GM12878 (cell line): ENCODE data around the gene BCAS3. TPM values are rescaled to one million over a fixed set of nuclear protein-coding genes. Genes with fewer than 3 reads are reported as not detected.

Experiments used
- ATAC-seq: fragments of 200-7000 bp; cut with Tn5 transposase; 3 replicates; pipeline ENCODE4 v1.9.1; 2020; ENCODE audit warnings: mild to moderate bottlenecking, moderate library complexity
- BruUV-seq: library from RNA; stranded (reverse); fragments of 400-500 nt; replicated peaks from 2 replicates; lab custom pipeline; 2021; lab: Mats Ljungman, UMichigan
- CTCF ChIA-PET: fragments of 300-600 bp; sonication (Branson Sonifier 250); formaldehyde crosslinking; extraction: SDS; loops from one replicate; lab custom pipeline; 2021; ENCODE audit warnings: inconsistent platforms; lab: Yijun Ruan, JAX
- POLR2A ChIA-PET: fragments of 350-600 bp; formaldehyde crosslinking; extraction: SDS; loops from one replicate; lab custom pipeline; 2021; ENCODE audit warnings: inconsistent platforms; lab: Charles Lee
- RAD21 ChIA-PET: fragments of 300-600 bp; sonication (Branson Sonifier 250); formaldehyde crosslinking; loops from one replicate; lab custom pipeline; 2023; ENCODE audit warnings: antibody characterized with exemption; ENCODE audit not compliant: unreplicated experiment; lab: Charles Lee
- SMC1A ChIA-PET: fragments of 300-600 bp; sonication (Branson Sonifier 250); formaldehyde crosslinking; loops from one replicate; lab custom pipeline; 2023; ENCODE audit not compliant: unreplicated experiment, uncharacterized antibody; lab: Charles Lee
- DNase-seq: peaks from one replicate; pipeline ENCODE4 v3.0.0-alpha.2; 2011; ENCODE audit warnings: low read depth, low spot score
- FAIRE-seq: peaks from 3 replicates; lab custom pipeline; 2011; peaks lifted over from hg19 to GRCh38; lab: Jason Lieb, UNC
- H2AFZ ChIP-seq: 2 replicates; pipeline ENCODE4 v1.6.0; 2011; ENCODE audit warnings: low read depth, low read length, control low read depth; ENCODE audit not compliant: control insufficient read depth
- H3K27ac ChIP-seq: 2 replicates; pipeline ENCODE4 v1.5.1; 2011; ENCODE audit warnings: control low read depth; ENCODE audit not compliant: control insufficient read depth, insufficient read depth
- H3K27me3 ChIP-seq, 2 experiments: replicated peaks in 1 of 2; 2 replicates each; pipeline versions ENCODE4 v1.6.0 to v1.6.1; 2011; ENCODE audit warnings: low read length in 1 of 2; ENCODE audit not compliant: control insufficient read depth in 2 of 2, insufficient read depth in 2 of 2
- H3K36me3 ChIP-seq, 2 experiments: 2 replicates each; pipeline ENCODE4 v1.5.1; 2011; ENCODE audit warnings: low read length in 1 of 2; ENCODE audit not compliant: control insufficient read depth in 2 of 2, insufficient read depth in 2 of 2
- H3K4me1 ChIP-seq: 2 replicates; pipeline ENCODE4 v1.6.1; 2011; ENCODE audit warnings: mild to moderate bottlenecking, low read length, moderate library complexity, mixed read lengths; ENCODE audit not compliant: control insufficient read depth, insufficient read depth
- H3K4me2 ChIP-seq: 2 replicates; pipeline ENCODE4 v1.6.0; 2011; ENCODE audit warnings: control low read depth; ENCODE audit not compliant: control insufficient read depth, insufficient read depth
- H3K4me3 ChIP-seq: fragments of 200-600 bp; sonication (generic); 2 replicates; pipeline ENCODE4 v1.5.1; 2016
- H3K79me2 ChIP-seq: 2 replicates; pipeline ENCODE4 v1.6.0; 2011; ENCODE audit warnings: low read length; ENCODE audit not compliant: control insufficient read depth, insufficient read depth
- H3K9ac ChIP-seq: 2 replicates; pipeline ENCODE4 v1.8.0; 2011; ENCODE audit warnings: low read length, control low read depth, mixed read lengths; ENCODE audit not compliant: control insufficient read depth, insufficient read depth
- H3K9me3 ChIP-seq: replicated peaks from 3 replicates; pipeline ENCODE4 v1.5.1; 2011; ENCODE audit warnings: mild to moderate bottlenecking, low read length; ENCODE audit not compliant: control insufficient read depth, insufficient read depth
- H4K20me1 ChIP-seq: 2 replicates; pipeline ENCODE4 v1.6.0; 2011; ENCODE audit not compliant: control insufficient read depth, insufficient read depth
- BHLHE40 ChIP-seq, 2 experiments: fragments of 450-650 bp in 1 of 2; IDR thresholded peaks; 2 replicates each; pipeline ENCODE4 v1.6.1; 2011 to 2017; ENCODE audit warnings: low read depth in 2 of 2, borderline replicate concordance in 1 of 2, improper control_type of control experiment in 1 of 2, low read length in 1 of 2, mild to moderate bottlenecking in 1 of 2
- BMI1 ChIP-seq: fragments of 450-650 bp; IDR thresholded peaks from 2 replicates; pipeline ENCODE4 v1.6.1; 2016; ENCODE audit warnings: mild to moderate bottlenecking, moderate library complexity, borderline replicate concordance
- E2F4 ChIP-seq: IDR thresholded peaks from 2 replicates; pipeline ENCODE4 v1.6.1; 2012; ENCODE audit warnings: low read depth, low read length, improper control_type of control experiment
- ELK1 ChIP-seq: IDR thresholded peaks from 2 replicates; pipeline ENCODE4 v1.6.1; 2012; ENCODE audit warnings: low read depth, low read length, improper control_type of control experiment
- GATAD2B ChIP-seq: fragments of 450-650 bp; conservative IDR thresholded peaks from 2 replicates; pipeline ENCODE4 v1.6.1; 2017; ENCODE audit warnings: low read depth, mild to moderate bottlenecking, moderate library complexity
- HDAC6 ChIP-seq: fragments of 200-600 bp; sonication (generic); IDR thresholded peaks from one replicate; pipeline ENCODE4 v1.8.0; 2017; ENCODE audit warnings: antibody characterized with exemption; ENCODE audit not compliant: unreplicated experiment
- IKZF1 ChIP-seq: fragments of 450-650 bp; conservative IDR thresholded peaks from 2 replicates; pipeline ENCODE4 v1.6.1; 2017; ENCODE audit warnings: antibody characterized with exemption, mild to moderate bottlenecking
- NRF1 ChIP-seq: conservative IDR thresholded peaks from 2 replicates; pipeline ENCODE4 v1.6.1; 2011; ENCODE audit warnings: mild to moderate bottlenecking, low read depth, low read length, improper control_type of control experiment
- SKIL ChIP-seq: fragments of 450-650 bp; IDR thresholded peaks from 2 replicates; pipeline ENCODE4 v1.6.1; 2017; ENCODE audit warnings: mild to moderate bottlenecking, low read depth, inconsistent platforms; ENCODE audit not compliant: poor library complexity, severe bottlenecking
- SMAD5 ChIP-seq: IDR thresholded peaks from 2 replicates; pipeline ENCODE4 v1.6.1; 2016; ENCODE audit warnings: antibody characterized with exemption, low read depth
- SREBF2 ChIP-seq: IDR thresholded peaks from 2 replicates; pipeline ENCODE4 v1.6.1; 2012; ENCODE audit warnings: mild to moderate bottlenecking, low read length
- USF1 ChIP-seq: IDR thresholded peaks from 2 replicates; pipeline ENCODE4 v1.6.1; 2011; ENCODE audit warnings: borderline replicate concordance, low read depth, mild to moderate bottlenecking, moderate library complexity, mixed read lengths, low read length; ENCODE audit not compliant: insufficient read depth; ENCODE audit errors: extremely low read length
- ZNF622 ChIP-seq: fragments of 450-650 bp; IDR thresholded peaks from 2 replicates; pipeline ENCODE4 v1.6.1; 2017; ENCODE audit warnings: mild to moderate bottlenecking, inconsistent platforms
- ZNF687 ChIP-seq: fragments of 450-650 bp; IDR thresholded peaks from 2 replicates; pipeline ENCODE4 v1.6.1; 2017; ENCODE audit warnings: mild to moderate bottlenecking, moderate library complexity
- WGBS: methylation state at CpG from one replicate; pipeline ENCODE4 v1.1.6; 2016; ENCODE audit warnings: low lambda C conversion rate; ENCODE audit not compliant: insufficient replicate concordance, insufficient coverage; ENCODE audit errors: missing lambda C conversion rate; 5-methylcytosine and 5-hydroxymethylcytosine counted together
- in situ Hi-C: fragments of 300-500 bp; cut with MboI; formaldehyde crosslinking; loops from 9 replicates; pipeline ENCODE4 v1.14.3; 2018; ENCODE audit warnings: mixed read lengths
- intact Hi-C: fragments of 100-400 bp; cut with micrococcal nuclease; formaldehyde crosslinking; loops from one replicate; pipeline ENCODE4 v1.14.2; 2022; ENCODE audit not compliant: unreplicated experiment
- polyA plus RNA-seq, 11 experiments: library from polyadenylated mRNA; depleted of rRNA in 4 of 11; unstranded in 6 of 11; stranded (reverse) in 5 of 11; fragments of >200 nt; fragmentation: Nextera tagmentation in 4 of 11; fragmentation: Illumina TruSeq in 1 of 11; extraction: Ambion mirVana in 4 of 11; extraction: Trizol in 1 of 11; gene quantifications; 1 replicate in 1 of 11; 2 replicates in 10 of 11; pipeline versions ENCODE4 v1.2.1 to v1.2.3, GENCODE V29; 2011 to 2016; ENCODE audit warnings: inconsistent platforms in 2 of 11, missing spikeins in 2 of 11, low read depth in 1 of 11
- total RNA-seq, 4 experiments: library from RNA; depleted of rRNA in 3 of 4; stranded (reverse); fragments of >200 nt in 3 of 4; fragmentation: Illumina TruSeq in 1 of 4; extraction: Trizol in 1 of 4; gene quantifications; 2 replicates each; pipeline versions ENCODE4 v1.2.1 to v1.2.3, GENCODE V29; 2013 to 2021

BCAS3 gene
- total and polyA plus RNA-seq, 10 of the 15 experiments (the other 5 are each of a cell fraction or from before 2014, with no cell fraction given), result 2.1 to 11.0 (median 6.6) TPM

DNA sequence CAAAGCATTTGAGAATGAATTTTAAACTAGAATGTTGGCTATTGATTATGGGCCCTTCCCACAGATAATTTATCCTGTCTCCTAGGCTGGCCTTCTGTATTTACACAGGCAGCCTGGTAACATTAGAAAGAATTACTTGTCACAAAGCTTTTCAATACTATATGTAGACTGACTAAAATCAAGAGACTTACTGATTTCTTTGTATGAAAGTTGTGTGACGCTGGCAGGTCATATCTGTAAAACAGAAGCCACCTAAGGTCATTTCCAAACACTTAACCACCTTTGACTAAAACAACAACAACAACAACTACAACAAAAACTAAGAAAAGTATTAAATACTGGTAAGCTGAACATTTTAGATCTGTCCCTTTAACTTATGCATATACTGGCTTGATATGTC is 393.0 kb downstream of the BCAS3 start:
- ChIA-PET RAD21 (no interaction called here), SMC1A (interaction anchor here (0.9 to 1.8 kb wide), 6 partner anchors 13 to 179 kb away, joined by 3 to 6 read pairs (median 4); no protein-coding TSS in a partner anchor), CTCF (interaction anchor here (1.4 kb wide), 1 partner anchor 298 kb away, joined by 3 read pairs; no protein-coding TSS in a partner anchor), POLR2A (no interaction called here)
- Histone ChIP-seq H3K9ac (no peak overlapping the region), H3K9me3 (no peaks in the 10 kb centered on the region), H2AFZ (no peak overlapping the region), H3K4me1 (no peaks in the 10 kb centered on the region), H3K4me3 (no peak overlapping the region), H3K4me2 (no peak overlapping the region), H3K36me3 (no peaks in the 10 kb centered on the region), H4K20me1 (no peaks in the 10 kb centered on the region), H3K27me3 (no peaks in the 10 kb centered on the region), H3K79me2 (no peaks in the 10 kb centered on the region), H3K27ac (no peak overlapping the region)
- in situ Hi-C loops (no loop called here), intact Hi-C loops (no loop called here)
- FAIRE-seq (no peak), ATAC-seq (no peak), DNase-seq (no peak)
- no TSS peak for BruUV-seq
- 0% methylated on average over 1 of the region's 1 CpG for WGBS
- no peak for TF ChIP-seq HDAC6
- TF ChIP-seq GATAD2B, result no peak
- no peak for TF ChIP-seq ZNF622
- TF ChIP-seq IKZF1, result no peak
- no peak for TF ChIP-seq BHLHE40 (IDR thresholded peaks at IDR 0.05; ENCODE audit: borderline replicate concordance in 1 of 2, low read depth in 2 of 2, low read length in 1 of 2)
- no peak for TF ChIP-seq NRF1
- no peak for TF ChIP-seq SREBF2
- TF ChIP-seq BMI1, result no peak
- no peak for TF ChIP-seq ZNF687
- no peak for TF ChIP-seq SMAD5
- TF ChIP-seq E2F4, result no peak
- no peak for TF ChIP-seq USF1
- no peak for TF ChIP-seq ELK1
- no peak for TF ChIP-seq SKIL
